HCT116 (cell line): Measurements from ENCODE around the gene PTPRR.

Experiments
- ATF3 ChIP-seq: IDR thresholded peaks from 2 replicates; pipeline ENCODE4 v1.6.1; 2012
- CEBPB ChIP-seq: IDR thresholded peaks from 2 replicates; pipeline ENCODE4 v1.6.1; 2012; ENCODE audit warnings: low read depth
- CTCF ChIP-seq, 3 experiments: fragments of 200-600 bp in 1 of 3; sonication (generic) in 1 of 3; IDR thresholded peaks in 2 of 3; conservative IDR thresholded peaks in 1 of 3; 2 replicates each; pipeline ENCODE4 v1.5.1; 2012 to 2017; ENCODE audit warnings: low read depth in 2 of 3, low read length in 2 of 3, antibody characterized with exemption in 1 of 3, borderline replicate concordance in 1 of 3, control low read depth in 1 of 3, mild to moderate bottlenecking in 1 of 3, mixed read lengths in 1 of 3, mixed run types in 1 of 3, moderate library complexity in 1 of 3; ENCODE audit not compliant: insufficient read depth in 1 of 3
- EZH2 ChIP-seq: fragments of 200-600 bp; sonication (generic); IDR thresholded peaks from 2 replicates; pipeline ENCODE4 v1.6.1; 2017; ENCODE audit warnings: antibody characterized with exemption, mixed run types
- EZH2phosphoT487 ChIP-seq: fragments of 200-600 bp; IDR thresholded peaks from 2 replicates; pipeline ENCODE4 v1.6.1; 2018; ENCODE audit warnings: antibody characterized with exemption, borderline replicate concordance
- POLR2A ChIP-seq: IDR thresholded peaks from 2 replicates; pipeline ENCODE4 v1.7.0; 2011; ENCODE audit warnings: borderline replicate concordance; ENCODE audit not compliant: insufficient read depth, insufficient read length; ENCODE audit errors: extremely low read depth
- POLR2AphosphoS5 ChIP-seq: IDR thresholded peaks from 2 replicates; pipeline ENCODE4 v1.6.1; 2011; ENCODE audit warnings: mild to moderate bottlenecking, low read depth, low read length, moderate library complexity
- RAD21 ChIP-seq: IDR thresholded peaks from 2 replicates; pipeline ENCODE4 v1.6.1; 2012; ENCODE audit warnings: low read depth, mild to moderate bottlenecking
- REST ChIP-seq: IDR thresholded peaks from 2 replicates; pipeline ENCODE4 v1.6.1; 2012; ENCODE audit warnings: low read depth
- SIN3A ChIP-seq: IDR thresholded peaks from 2 replicates; pipeline ENCODE4 v1.6.1; 2012; ENCODE audit warnings: low read depth
- SP1 ChIP-seq: IDR thresholded peaks from 2 replicates; pipeline ENCODE4 v1.6.1; 2012; ENCODE audit warnings: low read depth
- SRF ChIP-seq: IDR thresholded peaks from 2 replicates; pipeline ENCODE4 v1.6.1; 2012; ENCODE audit warnings: low read depth
- TCF7L2 ChIP-seq: IDR thresholded peaks from 2 replicates; pipeline ENCODE4 v1.7.0; 2011; ENCODE audit warnings: borderline replicate concordance, inconsistent platforms; ENCODE audit not compliant: insufficient read depth, insufficient read length; ENCODE audit errors: extremely low read depth
- YY1 ChIP-seq: IDR thresholded peaks from 2 replicates; pipeline ENCODE4 v1.6.1; 2011; ENCODE audit warnings: low read length, low read depth, moderate library complexity, mild to moderate bottlenecking; ENCODE audit not compliant: insufficient replicate concordance; ENCODE audit errors: extremely low read depth

- no peak for TF ChIP-seq CTCF (IDR thresholded peaks at IDR 0.05 in 2 of 3, conservative IDR thresholded peaks at IDR 0.05 in 1 of 3; ENCODE audit: borderline replicate concordance in 1 of 3, insufficient read depth in 1 of 3, low read depth in 2 of 3, low read length in 2 of 3)
- TF ChIP-seq SIN3A, result no peak
- TF ChIP-seq SRF, result no peak
- no peak for TF ChIP-seq POLR2AphosphoS5
- no peak for TF ChIP-seq POLR2A
- no peak for TF ChIP-seq EZH2
- no peak for TF ChIP-seq REST
- no peak for TF ChIP-seq CEBPB
- TF ChIP-seq RAD21, result no peak
- TF ChIP-seq SP1, result no peak
- no peak for TF ChIP-seq EZH2phosphoT487
- TF ChIP-seq TCF7L2, result no peak
- no peak for TF ChIP-seq YY1
- no peak for TF ChIP-seq ATF3
These were observed 213.9 kb downstream of the PTPRR start for GRCh38 chr12:70706611-70707010.
